ENCODE measurements around the gene CFAP54.

DNA sequence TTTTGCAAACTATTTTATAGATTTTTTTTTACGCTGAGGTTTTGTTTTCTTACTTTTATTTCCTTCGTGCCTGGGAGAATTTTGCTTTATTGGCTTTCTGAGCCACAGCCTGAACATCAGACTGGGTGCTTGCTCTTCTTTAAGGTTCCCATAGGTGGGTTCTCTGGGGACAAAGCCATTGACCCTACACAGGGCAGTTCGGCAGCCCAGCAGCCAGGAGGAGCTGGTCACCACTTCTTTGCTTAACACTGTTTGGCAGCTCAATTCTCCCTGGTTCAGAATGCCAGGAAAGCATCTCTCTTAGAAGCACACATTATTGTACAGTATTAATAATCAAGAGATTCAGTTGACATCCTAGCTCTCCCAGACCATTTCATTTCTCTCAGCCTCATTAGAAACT is 276.9 kb downstream of the CFAP54 start:
- TF ChIP-seq, protein P1, sequence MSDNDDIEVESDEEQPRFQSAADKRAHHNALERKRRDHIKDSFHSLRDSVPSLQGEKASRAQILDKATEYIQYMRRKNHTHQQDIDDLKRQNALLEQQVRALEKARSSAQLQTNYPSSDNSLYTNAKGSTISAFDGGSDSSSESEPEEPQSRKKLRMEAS (IDR thresholded peaks at IDR 0.05; ENCODE audit: low read depth, low read length) = no peak
- TF ChIP-seq, protein P2, sequence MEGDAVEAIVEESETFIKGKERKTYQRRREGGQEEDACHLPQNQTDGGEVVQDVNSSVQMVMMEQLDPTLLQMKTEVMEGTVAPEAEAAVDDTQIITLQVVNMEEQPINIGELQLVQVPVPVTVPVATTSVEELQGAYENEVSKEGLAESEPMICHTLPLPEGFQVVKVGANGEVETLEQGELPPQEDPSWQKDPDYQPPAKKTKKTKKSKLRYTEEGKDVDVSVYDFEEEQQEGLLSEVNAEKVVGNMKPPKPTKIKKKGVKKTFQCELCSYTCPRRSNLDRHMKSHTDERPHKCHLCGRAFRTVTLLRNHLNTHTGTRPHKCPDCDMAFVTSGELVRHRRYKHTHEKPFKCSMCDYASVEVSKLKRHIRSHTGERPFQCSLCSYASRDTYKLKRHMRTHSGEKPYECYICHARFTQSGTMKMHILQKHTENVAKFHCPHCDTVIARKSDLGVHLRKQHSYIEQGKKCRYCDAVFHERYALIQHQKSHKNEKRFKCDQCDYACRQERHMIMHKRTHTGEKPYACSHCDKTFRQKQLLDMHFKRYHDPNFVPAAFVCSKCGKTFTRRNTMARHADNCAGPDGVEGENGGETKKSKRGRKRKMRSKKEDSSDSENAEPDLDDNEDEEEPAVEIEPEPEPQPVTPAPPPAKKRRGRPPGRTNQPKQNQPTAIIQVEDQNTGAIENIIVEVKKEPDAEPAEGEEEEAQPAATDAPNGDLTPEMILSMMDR (IDR thresholded peaks at IDR 0.05; ENCODE audit: low read depth, low read length) = peak; percentile 6
